Measurements from ENCODE around the gene KIF3A.

KIF3A gene

GRCh38 chr5:132773114-132773513 is 35.8 kb upstream of the KIF3A start:
- Histone ChIP-seq H3K4me3 (ENCODE audit: low read depth, low read length) (no peak overlapping the region), H3K9me3 (ENCODE audit: control insufficient read depth, insufficient read depth, low read depth, low read length) (no peaks in the 10 kb centered on the region), H3K4me1 (ENCODE audit: control insufficient read depth, insufficient read depth, low read length) (no peaks in the 10 kb centered on the region), H3K36me3 (ENCODE audit: control insufficient read depth in 2 of 2, insufficient read depth in 1 of 2, low read length in 2 of 2) (peaks cover 0 to 8% of the 10 kb centered on the region in 2 experiments; a peak in 1 of 3 replicates), H3K27ac (ENCODE audit: extremely low read depth, low read depth, low read length) (no peak overlapping the region)
- TF ChIP-seq ZNF768 (tag by site-specific recombination; IDR thresholded peaks at IDR 0.05): no peak
- no peak for TF ChIP-seq ZNF521 (tag by site-specific recombination; IDR thresholded peaks at IDR 0.05)
- TF ChIP-seq ZNF366 (tag by site-specific recombination; conservative IDR thresholded peaks at IDR 0.05): no peak
- TF ChIP-seq KLF8 (tag by site-specific recombination; IDR thresholded peaks at IDR 0.05): no peak
- ChIA-PET POLR2A (interaction anchor here (1.1 to 2.1 kb wide), 2 partner anchors 18 to 36 kb away, joined by 3 to 6 read pairs; partner anchors contain the start of gene KIF3A), CTCF (no interaction called here)

- no peak for TF ChIP-seq ZNF747 (tag by site-specific recombination; IDR thresholded peaks at IDR 0.05)
- TF ChIP-seq EGR2 (tag by site-specific recombination; IDR thresholded peaks at IDR 0.05; ENCODE audit: low read depth): no peak
- TF ChIP-seq ZNF518A (tag by site-specific recombination; conservative IDR thresholded peaks at IDR 0.05; ENCODE audit: low read depth): no peak
- TF ChIP-seq ZNF416 (tag by site-specific recombination; IDR thresholded peaks at IDR 0.05): no peak
- H3K9me3 ChIP-seq (ENCODE audit: control insufficient read depth, insufficient read depth, low read depth, low read length): no peaks in the 10 kb centered on the region
- H3K4me1 ChIP-seq (ENCODE audit: control insufficient read depth, insufficient read depth, low read length): no peaks in the 10 kb centered on the region
- POLR2A ChIA-PET: interaction anchor here (2.1 kb wide), 1 partner anchor 35 kb away, joined by 6 read pairs; the partner anchor contains the start of gene KIF3A
- no peak overlapping the region for H3K4me3 ChIP-seq (ENCODE audit: low read depth, low read length)
- H3K36me3 ChIP-seq (ENCODE audit: control insufficient read depth in 2 of 2, insufficient read depth in 1 of 2, low read length in 2 of 2): peaks cover 0 to 8% of the 10 kb centered on the region in 2 experiments; a peak in 1 of 3 replicates
- H3K27ac ChIP-seq (ENCODE audit: extremely low read depth, low read depth, low read length): no peak overlapping the region
- CTCF ChIA-PET: no interaction called here
Observed at GRCh38 chr5:132772291-132773070, 35.1 kb upstream of the KIF3A start.

- TF ChIP-seq GLIS1 (tag by site-specific recombination; IDR thresholded peaks at IDR 0.05) (peak; percentile 37; the same call in 1 of the 2 replicates), ZBTB6 (tag by site-specific recombination; IDR thresholded peaks at IDR 0.05) (peak; percentile 12; the same call in 1 of the 2 replicates), ZNF37A (tag by site-specific recombination; IDR thresholded peaks at IDR 0.05) (no peak)
- Histone ChIP-seq H3K4me1 (ENCODE audit: control insufficient read depth, insufficient read depth, low read length) (no peaks in the 10 kb centered on the region), H3K9me3 (ENCODE audit: control insufficient read depth, insufficient read depth, low read depth, low read length) (no peaks in the 10 kb centered on the region), H3K27ac (ENCODE audit: extremely low read depth, low read depth, low read length) (no peak overlapping the region), H3K4me3 (ENCODE audit: low read depth, low read length) (no peak overlapping the region), H3K36me3 (ENCODE audit: control insufficient read depth in 2 of 2, insufficient read depth in 1 of 2, low read length in 2 of 2) (peaks cover 0 to 8% of the 10 kb centered on the region in 2 experiments; a peak in 1 of 3 replicates)
- ChIA-PET CTCF (interaction anchor here (0.6 kb wide), 2 partner anchors 17 to 49 kb away, joined by 3 read pairs; no protein-coding TSS in a partner anchor), POLR2A (interaction anchor here (2.1 kb wide), 1 partner anchor 34 kb away, joined by 6 read pairs; the partner anchor contains the start of gene KIF3A)
Observed at GRCh38 chr5:132771503-132771998, 34.2 kb upstream of the KIF3A start.

All from HEK293 (cell line).